ENCODE results near the gene ZNF846.
A peak's percentile ranks its signal among the peaks of the same experiment; 100 is the strongest.
"Not testable (repeated sequence)": the region's sequence is repeated elsewhere in the genome, so short reads cannot be mapped to it uniquely, and the experiment has no call there.

ZNF846 gene

GRCh38 chr19:9768175-9769112 is at the start of gene ZNF846:
Gene ZNF846 (minus strand): TSS chr19:9768738. CDS start chr19:9764950, 3,788 bp downstream.
- DNase-seq (ENCODE audit: low spot score) = peak; percentile 96

DNA sequence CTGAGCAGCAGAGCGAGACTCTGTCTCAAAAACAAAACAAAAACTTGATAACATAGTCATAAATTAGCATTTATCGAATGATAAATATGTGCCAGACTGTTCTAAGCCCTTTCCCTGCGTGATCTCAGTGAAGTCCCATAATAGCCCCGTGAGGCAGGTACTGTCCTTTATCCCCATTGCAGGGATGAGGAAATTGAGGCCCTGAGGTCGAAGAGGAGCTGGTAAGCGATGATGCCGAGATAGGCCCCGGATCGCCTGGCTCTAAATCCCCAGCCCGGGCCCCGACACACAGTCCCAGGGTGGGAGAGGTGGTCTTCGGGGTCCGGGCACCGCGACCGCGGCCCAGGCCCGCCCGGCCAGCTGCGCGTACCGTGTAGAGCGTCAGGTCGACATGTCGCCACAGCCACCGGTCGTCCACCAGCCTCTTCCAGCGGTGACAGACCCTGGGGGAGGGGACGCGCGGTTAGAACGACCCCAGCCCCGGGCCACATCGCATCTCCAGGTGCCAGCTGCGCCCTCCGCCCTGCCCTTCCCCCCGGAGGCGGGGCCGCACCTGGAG is 49.7 kb upstream of the ZNF846 start:
- DNase-seq (ENCODE audit: low spot score) = no peak

- no peak for DNase-seq (ENCODE audit: low spot score)
Observed at GRCh38 chr19:9811139-9811538, 42.6 kb upstream of the ZNF846 start.

DNA sequence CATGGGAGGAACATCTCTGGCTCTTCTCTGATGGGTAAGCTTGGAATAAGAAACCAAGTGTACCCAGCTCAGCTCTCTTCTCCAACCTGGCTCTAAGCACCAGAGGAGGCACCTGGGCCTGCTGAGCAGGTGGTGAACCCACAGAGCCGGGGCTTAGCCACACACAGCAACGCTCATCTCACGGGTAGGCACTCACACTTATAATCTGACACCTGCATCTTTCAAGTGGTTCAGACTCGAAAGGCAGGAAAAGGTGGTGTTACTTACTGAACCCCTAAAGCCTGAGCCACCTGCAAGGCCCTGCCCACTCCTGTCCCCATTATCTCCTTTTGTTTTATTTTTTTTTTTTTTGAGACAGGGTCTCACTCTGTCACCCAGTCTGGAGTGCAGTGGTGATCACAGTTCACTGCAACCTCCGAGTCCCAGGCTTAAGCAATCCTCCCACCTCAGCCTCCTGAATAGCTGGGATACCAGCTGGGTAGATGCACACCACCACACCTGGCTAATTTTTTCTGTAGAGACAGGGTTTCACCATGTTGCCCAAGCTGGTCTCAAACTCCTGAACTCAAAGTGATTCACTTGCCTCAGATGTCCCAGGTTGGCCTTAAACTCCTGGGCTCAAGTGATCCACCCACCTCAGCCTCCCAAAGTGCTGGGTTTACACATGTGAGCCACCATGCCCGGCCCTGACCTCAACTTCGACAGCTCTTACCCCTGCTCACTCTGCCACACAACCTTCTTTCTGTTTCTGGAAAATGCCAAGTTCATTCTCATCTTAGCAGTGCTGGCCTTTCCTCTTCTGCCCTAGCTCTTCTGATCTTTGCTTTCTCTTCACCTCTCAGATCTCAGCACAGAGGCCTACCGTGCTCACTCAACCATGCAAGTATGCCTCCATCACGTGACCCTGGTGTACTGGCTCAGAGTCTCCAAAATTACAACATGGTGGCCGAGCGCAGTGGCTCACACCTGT is 40.6 kb upstream of the ZNF846 start:
- no peak for DNase-seq (ENCODE audit: low spot score)

DNA sequence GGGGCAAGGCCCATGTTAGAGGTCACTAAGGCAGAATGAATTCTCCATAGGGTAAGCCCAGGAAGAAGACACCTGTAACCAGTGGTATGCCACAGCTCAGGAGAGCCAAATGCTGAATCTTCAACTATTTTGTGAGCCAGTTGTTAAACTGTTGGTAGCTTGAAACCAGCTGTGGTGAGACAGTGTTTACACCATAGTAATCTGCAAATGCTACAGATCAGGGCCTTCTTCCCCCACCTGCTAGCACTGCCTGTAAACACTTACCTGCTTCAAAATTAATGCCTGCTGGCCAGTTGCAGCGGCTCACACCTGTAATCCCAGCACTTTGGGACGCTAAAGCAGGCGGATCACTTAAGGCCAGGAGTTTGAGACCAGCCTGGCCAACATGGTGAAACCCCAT is 38.3 kb upstream of the ZNF846 start:
- no peak for DNase-seq (ENCODE audit: low spot score)

DNA sequence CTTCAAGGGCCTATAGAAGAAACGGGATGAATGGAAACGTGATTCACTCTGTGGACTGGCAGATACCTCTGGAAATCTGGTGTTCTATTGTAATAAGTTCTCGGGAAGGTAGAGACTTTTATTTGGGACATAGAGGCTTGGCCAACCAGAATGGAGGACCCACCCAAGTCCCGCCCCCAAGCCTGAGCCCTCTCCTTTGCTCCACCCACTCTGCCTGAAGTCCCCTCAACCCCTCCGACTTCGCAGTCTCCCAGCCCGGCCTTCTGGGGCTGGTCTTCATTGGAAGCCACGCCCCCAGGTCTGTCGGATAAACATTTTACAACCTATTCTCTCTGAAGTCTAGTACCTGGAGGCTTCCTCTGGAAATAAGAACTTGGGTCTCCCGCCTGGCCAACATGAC is 33.4 kb upstream of the ZNF846 start:
- no peak for DNase-seq (ENCODE audit: low spot score)

GRCh38 chr19:9799162-9799561 is 30.6 kb upstream of the ZNF846 start:
- DNase-seq (ENCODE audit: low spot score) = no peak

- no peak for DNase-seq (ENCODE audit: low spot score)
Observed at GRCh38 chr19:9797871-9798270, 29.3 kb upstream of the ZNF846 start.

DNA sequence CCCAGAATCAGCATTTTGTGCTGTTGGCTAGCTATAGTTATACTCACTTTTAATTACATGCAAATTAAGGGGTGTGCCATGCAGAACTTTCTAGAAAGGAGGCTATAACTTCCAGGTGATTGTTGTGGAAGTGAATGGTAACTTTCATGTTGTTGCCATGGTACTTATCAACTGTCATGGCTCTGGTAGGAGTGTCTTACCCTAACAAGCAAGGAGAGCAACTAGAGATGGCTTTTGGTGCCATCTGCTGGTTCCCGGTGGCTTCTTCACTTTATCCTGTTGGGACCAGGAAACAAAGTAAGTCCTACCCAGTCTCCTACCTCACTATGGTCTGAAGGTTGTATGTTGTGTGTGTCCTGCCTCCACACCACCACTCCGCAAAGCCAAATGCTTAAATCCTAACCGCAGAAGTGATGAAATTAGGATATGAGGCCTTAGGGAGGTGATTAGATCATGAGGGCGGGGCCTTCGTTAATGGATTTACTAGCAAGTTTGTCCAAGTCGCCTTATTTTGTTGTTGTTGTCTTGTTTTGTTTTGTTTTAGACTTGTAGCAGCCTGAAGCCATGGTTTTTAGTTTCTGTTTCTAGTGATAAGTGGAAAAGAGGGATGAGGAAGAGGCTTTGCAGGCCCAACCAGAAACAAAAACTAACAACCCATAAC is 27.7 kb upstream of the ZNF846 start:
- DNase-seq (ENCODE audit: low spot score) = peak; percentile 94

GRCh38 chr19:9793071-9793591 is 24.6 kb upstream of the ZNF846 start:
- DNase-seq (ENCODE audit: low spot score) = no peak

- DNase-seq (ENCODE audit: low spot score) = peak; percentile 72
Observed at GRCh38 chr19:9792206-9793070, 23.9 kb upstream of the ZNF846 start.

GRCh38 chr19:9791552-9792205 is 23.1 kb upstream of the ZNF846 start:
- DNase-seq (ENCODE audit: low spot score) = peak; percentile 86

DNA sequence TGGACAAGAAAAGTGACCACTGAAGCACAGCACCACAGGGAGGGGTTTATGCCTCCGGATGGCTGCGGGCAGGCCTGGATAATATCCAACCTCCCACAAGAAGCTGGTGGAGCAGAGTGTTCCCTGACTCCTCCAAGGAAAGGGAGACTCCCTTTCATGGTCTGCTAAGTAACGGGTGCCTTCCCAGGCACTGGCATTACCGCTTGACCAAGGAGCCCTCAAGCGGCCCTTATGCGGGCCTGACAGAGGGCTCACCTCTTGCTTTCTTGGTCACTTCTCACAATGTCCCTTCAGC is 22.5 kb upstream of the ZNF846 start:
- DNase-seq (ENCODE audit: low spot score) = not testable (repeated sequence)

GRCh38 chr19:9789579-9789978 is 21.0 kb upstream of the ZNF846 start:
- not testable (repeated sequence) for DNase-seq (ENCODE audit: low spot score)

DNA sequence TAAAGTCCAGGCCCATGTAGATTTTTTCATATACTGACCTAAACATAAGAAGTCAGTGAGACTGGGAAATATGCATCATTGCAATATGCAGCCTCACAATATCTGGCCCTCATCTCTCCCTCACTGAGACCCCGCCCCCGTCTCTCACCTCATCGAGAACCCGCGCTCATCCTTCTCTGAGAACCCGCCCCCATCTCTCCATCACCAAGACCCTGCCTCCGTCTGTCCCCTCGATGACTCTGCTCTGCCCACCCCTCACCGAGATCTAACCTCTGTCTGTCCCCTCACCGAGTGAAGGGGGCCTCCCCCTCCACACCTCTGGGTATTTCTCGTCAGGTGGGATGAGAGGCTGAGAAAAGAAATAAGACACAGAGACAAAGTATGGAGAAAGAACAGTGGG is 20.5 kb upstream of the ZNF846 start:
- no peak for DNase-seq (ENCODE audit: low spot score)

- DNase-seq (ENCODE audit: low spot score) = not testable (repeated sequence)
Observed at GRCh38 chr19:9788604-9789003, 20.1 kb upstream of the ZNF846 start.

DNA sequence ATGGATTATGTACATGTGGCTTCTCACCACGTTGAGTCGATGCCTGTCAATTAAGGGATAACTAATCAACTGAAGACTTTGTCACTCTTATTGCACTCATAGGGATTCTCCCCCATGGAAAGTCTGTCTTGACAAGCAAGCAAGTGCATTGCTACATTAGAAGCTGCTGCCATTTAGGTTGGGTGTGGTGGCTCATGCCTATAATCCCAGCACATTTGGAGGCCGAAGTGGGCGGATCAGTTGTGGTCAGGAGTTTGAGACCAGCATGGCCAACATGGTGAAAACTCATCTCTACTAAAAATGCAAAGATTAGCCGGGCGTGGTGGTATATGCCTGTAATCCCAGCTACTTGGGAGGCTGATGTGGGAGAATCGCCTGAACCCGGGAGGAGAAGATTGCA is 18.3 kb upstream of the ZNF846 start:
- DNase-seq (ENCODE audit: low spot score) = no peak

- no peak for DNase-seq (ENCODE audit: low spot score)
Observed at GRCh38 chr19:9786342-9786741, 17.8 kb upstream of the ZNF846 start.

- DNase-seq (ENCODE audit: low spot score) = peak; percentile 91
Observed at GRCh38 chr19:9785367-9786331, 17.1 kb upstream of the ZNF846 start.

Data from SW480 (cell line).